GM21381 (cell line): ENCODE data around the gene PKD2.
"Not testable (repeated sequence)": the region's sequence is repeated elsewhere in the genome, so short reads cannot be mapped to it uniquely, and the experiment has no call there.

Source experiments
- ATAC-seq: cut with Tn5 transposase; IDR thresholded peaks from one replicate; pipeline ENCODE4 v1.9.1; 2021; ENCODE audit warnings: mild to moderate bottlenecking, moderate library complexity; ENCODE audit not compliant: unreplicated experiment

The PKD2 gene

GRCh38 chr4:88025868-88026661 lies 18.6 kb downstream of the PKD2 start:
- ATAC-seq: not testable (repeated sequence)

- ATAC-seq: no peak
These were observed 20.5 kb downstream of the PKD2 start for GRCh38 chr4:88027611-88028608.

GRCh38 chr4:88028946-88029345 lies 21.5 kb downstream of the PKD2 start:
- ATAC-seq: no peak

GRCh38 chr4:88029556-88029955 lies 22.1 kb downstream of the PKD2 start:
- no peak for ATAC-seq

- ATAC-seq: no peak
These were observed 23.3 kb downstream of the PKD2 start for GRCh38 chr4:88030565-88031310.

- no peak for ATAC-seq
These were observed 25.9 kb downstream of the PKD2 start for GRCh38 chr4:88033309-88033708.

GRCh38 chr4:88035292-88035691 lies 27.9 kb downstream of the PKD2 start:
- no peak for ATAC-seq

GRCh38 chr4:88037447-88037846 lies 30.0 kb downstream of the PKD2 start:
- ATAC-seq: no peak

GRCh38 chr4:88037936-88038335 lies 30.5 kb downstream of the PKD2 start:
- ATAC-seq: no peak

- no peak for ATAC-seq
These were observed 33.3 kb downstream of the PKD2 start for GRCh38 chr4:88040707-88041106.

GRCh38 chr4:88041626-88042025 lies 34.2 kb downstream of the PKD2 start:
- no peak for ATAC-seq

GRCh38 chr4:88043001-88043400 lies 35.6 kb downstream of the PKD2 start:
- ATAC-seq: no peak

- ATAC-seq: no peak
These were observed 36.3 kb downstream of the PKD2 start for GRCh38 chr4:88043586-88044340.

- no peak for ATAC-seq
These were observed 37.6 kb downstream of the PKD2 start for GRCh38 chr4:88045021-88045420.

GRCh38 chr4:88054229-88054628 lies 46.8 kb downstream of the PKD2 start:
- no peak for ATAC-seq

GRCh38 chr4:88054901-88055300 lies 47.5 kb downstream of the PKD2 start:
- ATAC-seq: no peak

GRCh38 chr4:88058295-88058694 lies 50.9 kb downstream of the PKD2 start:
- ATAC-seq: no peak

- ATAC-seq: no peak
These were observed 52.3 kb downstream of the PKD2 start for GRCh38 chr4:88059766-88060165.

- no peak for ATAC-seq
These were observed 53.0 kb downstream of the PKD2 start for GRCh38 chr4:88060431-88060830.

- ATAC-seq: no peak
These were observed 54.9 kb downstream of the PKD2 start for GRCh38 chr4:88062311-88062710.
